HEK293 (cell line): Measurements from ENCODE around the gene WDR74.
A peak's percentile ranks its signal among the peaks of the same experiment; 100 is the strongest.

Experiments used
- GLI2 ChIP-seq: fragments of 450-650 bp; formaldehyde crosslinking; IDR thresholded peaks from 2 replicates; pipeline ENCODE4; 2017; ENCODE audit warnings: missing biosample characterization, missing genetic modification characterization, low read depth, borderline replicate concordance
- REPIN1 ChIP-seq: fragments of 450-650 bp; formaldehyde crosslinking; IDR thresholded peaks from 2 replicates; pipeline ENCODE4 v1.5.1; 2017; ENCODE audit warnings: missing biosample characterization, missing genetic modification characterization, low read depth
- SALL2 ChIP-seq: fragments of 450-650 bp; formaldehyde crosslinking; IDR thresholded peaks from 2 replicates; pipeline ENCODE4 v1.5.0; 2017; ENCODE audit warnings: missing biosample characterization, mild to moderate bottlenecking, missing genetic modification characterization, borderline replicate concordance
- ZBTB17 ChIP-seq: fragments of 450-650 bp; formaldehyde crosslinking; IDR thresholded peaks from 2 replicates; pipeline ENCODE4 v1.5.1; 2016; ENCODE audit warnings: missing biosample characterization, missing genetic modification characterization
- ZBTB8A ChIP-seq: fragments of 450-650 bp; formaldehyde crosslinking; IDR thresholded peaks from 2 replicates; pipeline ENCODE4 v1.5.1; 2016; ENCODE audit warnings: missing biosample characterization, missing genetic modification characterization
- ZFP3 ChIP-seq: fragments of 450-650 bp; formaldehyde crosslinking; IDR thresholded peaks from 2 replicates; pipeline ENCODE4 v1.5.1; 2016; ENCODE audit warnings: low read depth, missing biosample characterization, missing genetic modification characterization
- ZNF140 ChIP-seq: fragments of 450-650 bp; formaldehyde crosslinking; IDR thresholded peaks from 2 replicates; pipeline ENCODE4 v1.5.1; 2016; ENCODE audit warnings: missing biosample characterization, missing genetic modification characterization
- ZNF16 ChIP-seq: fragments of 450-650 bp; formaldehyde crosslinking; IDR thresholded peaks from 2 replicates; pipeline ENCODE4 v1.5.1; 2016; ENCODE audit warnings: low read depth, missing biosample characterization, missing genetic modification characterization
- ZNF223 ChIP-seq: fragments of 450-650 bp; formaldehyde crosslinking; IDR thresholded peaks from 2 replicates; pipeline ENCODE4 v1.5.1; 2016; ENCODE audit warnings: missing biosample characterization, missing genetic modification characterization
- ZNF335 ChIP-seq: fragments of 450-650 bp; formaldehyde crosslinking; conservative IDR thresholded peaks from 2 replicates; pipeline ENCODE4 v1.5.1; 2016; ENCODE audit warnings: missing biosample characterization, missing genetic modification characterization
- ZNF391 ChIP-seq: fragments of 450-650 bp; formaldehyde crosslinking; IDR thresholded peaks from 2 replicates; pipeline ENCODE4 v1.5.1; 2016; ENCODE audit warnings: low read depth, missing biosample characterization, missing genetic modification characterization, borderline replicate concordance
- ZNF473 ChIP-seq: fragments of 450-650 bp; formaldehyde crosslinking; IDR thresholded peaks from 2 replicates; pipeline ENCODE4 v1.5.1; 2017; ENCODE audit warnings: missing biosample characterization, missing genetic modification characterization
- ZNF510 ChIP-seq: fragments of 450-650 bp; formaldehyde crosslinking; IDR thresholded peaks from 2 replicates; pipeline ENCODE4 v1.5.1; 2018; ENCODE audit warnings: mild to moderate bottlenecking, missing genetic modification characterization, missing biosample characterization; ENCODE audit not compliant: insufficient replicate concordance
- ZNF514 ChIP-seq: fragments of 450-650 bp; formaldehyde crosslinking; IDR thresholded peaks from 2 replicates; pipeline ENCODE4 v1.5.1; 2016; ENCODE audit warnings: missing biosample characterization, missing genetic modification characterization
- ZNF677 ChIP-seq: fragments of 450-650 bp; IDR thresholded peaks from 2 replicates; pipeline ENCODE4 v1.5.0; 2018; ENCODE audit warnings: missing biosample characterization, mild to moderate bottlenecking, missing genetic modification characterization, moderate library complexity
- ZNF76 ChIP-seq: fragments of 450-650 bp; formaldehyde crosslinking; IDR thresholded peaks from 2 replicates; pipeline ENCODE4; 2016; ENCODE audit warnings: low read depth, missing biosample characterization, missing genetic modification characterization, borderline replicate concordance
- ZNF837 ChIP-seq: fragments of 450-650 bp; formaldehyde crosslinking; IDR thresholded peaks from 2 replicates; pipeline ENCODE4 v1.5.1; 2016; ENCODE audit warnings: missing biosample characterization, missing genetic modification characterization
- ZSCAN23 ChIP-seq: fragments of 450-650 bp; formaldehyde crosslinking; IDR thresholded peaks from 2 replicates; pipeline ENCODE4 v1.5.1; 2016; ENCODE audit warnings: missing biosample characterization, missing genetic modification characterization
- ZSCAN30 ChIP-seq: fragments of 450-650 bp; IDR thresholded peaks from 2 replicates; pipeline ENCODE4 v1.5.1; 2018; ENCODE audit warnings: missing biosample characterization, mild to moderate bottlenecking, missing genetic modification characterization, moderate library complexity
- TF ChIP-seq, protein P1 (sequence below): fragments of 450-650 bp; formaldehyde crosslinking; IDR thresholded peaks from 2 replicates; pipeline ENCODE4 v1.5.1; 2017; ENCODE audit warnings: missing biosample characterization, missing genetic modification characterization
- TF ChIP-seq, protein P2 (sequence below): sonication (generic); formaldehyde crosslinking; IDR thresholded peaks from 2 replicates; pipeline ENCODE4 v1.8.1; 2022; ENCODE audit warnings: mild to moderate bottlenecking, moderate library complexity, missing genetic modification reagents
- TF ChIP-seq, protein P3 (sequence below): fragments of 450-650 bp; formaldehyde crosslinking; IDR thresholded peaks from 2 replicates; pipeline ENCODE4 v1.5.1; 2016; ENCODE audit warnings: missing biosample characterization, missing genetic modification characterization
- TF ChIP-seq, protein P4 (sequence below): fragments of 450-650 bp; formaldehyde crosslinking; IDR thresholded peaks from 2 replicates; pipeline ENCODE4 v1.5.1; 2016; ENCODE audit warnings: missing biosample characterization, missing genetic modification characterization
- TF ChIP-seq, protein P5 (sequence below): fragments of 450-650 bp; IDR thresholded peaks from 2 replicates; pipeline ENCODE4 v1.5.1; 2018; ENCODE audit warnings: missing biosample characterization, missing genetic modification characterization
- TF ChIP-seq, protein P6 (sequence below): fragments of 450-650 bp; formaldehyde crosslinking; IDR thresholded peaks from 2 replicates; pipeline ENCODE4 v1.5.1; 2016; ENCODE audit warnings: missing biosample characterization, missing genetic modification characterization
- TF ChIP-seq, protein P7 (sequence below): fragments of 450-650 bp; IDR thresholded peaks from 2 replicates; pipeline ENCODE4 v1.5.1; 2018; ENCODE audit warnings: missing biosample characterization, mild to moderate bottlenecking, missing genetic modification characterization

WDR74 gene

DNA sequence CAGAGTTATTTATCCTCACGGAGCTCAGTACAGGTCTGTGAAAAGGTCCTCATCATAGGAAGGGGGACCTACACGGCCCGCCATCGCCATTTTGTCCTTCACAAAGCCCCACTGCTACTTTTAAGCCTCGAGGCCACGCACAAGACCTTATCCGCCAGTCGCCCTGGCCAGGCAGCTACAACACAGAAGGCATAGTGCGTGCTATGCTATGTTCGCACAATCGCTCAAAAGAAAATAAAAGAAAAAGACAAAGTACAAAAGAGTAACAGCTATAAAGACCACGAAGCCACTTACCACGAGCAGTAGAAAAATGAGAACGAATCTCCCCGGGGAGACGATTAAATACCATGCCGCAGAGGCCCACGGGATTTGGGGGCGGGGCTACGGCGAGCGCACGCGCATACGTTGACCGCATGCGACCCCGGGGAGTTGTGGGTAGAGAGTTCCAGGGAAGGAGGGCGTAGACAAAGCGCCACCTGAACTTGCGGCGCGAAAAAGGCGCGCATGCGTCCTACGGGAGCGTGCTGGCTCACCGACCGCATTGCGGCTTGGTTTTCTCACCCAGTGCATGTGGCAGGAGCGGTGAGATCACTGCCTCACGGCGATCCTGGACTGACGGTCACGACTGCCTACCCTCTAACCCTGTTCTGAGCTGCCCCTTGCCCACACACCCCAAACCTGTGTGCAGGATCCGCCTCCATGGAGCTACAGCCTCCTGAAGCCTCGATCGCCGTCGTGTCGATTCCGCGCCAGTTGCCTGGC is 16.4 kb upstream of the WDR74 start (continued):
- TF ChIP-seq SALL2 (tag by site-specific recombination) (no peak), ZNF473 (tag by site-specific recombination) (no peak), ZNF223 (tag by site-specific recombination) (no peak), ZNF140 (tag by site-specific recombination) (no peak), GLI2 (tag by site-specific recombination) (no peak), ZNF514 (tag by site-specific recombination) (no peak), ZSCAN30 (tag by site-specific recombination) (peak; percentile 78), ZNF16 (tag by site-specific recombination) (no peak), ZFP3 (tag by site-specific recombination) (no peak), ZNF837 (tag by site-specific recombination) (no peak), ZNF391 (peak; percentile 93), ZNF510 (tag by site-specific recombination) (no peak), ZBTB17 (peak; percentile 96), ZBTB8A (peak; percentile 27; the same call in 1 of the 2 replicates), ZSCAN23 (no peak), ZNF76 (peak; percentile 96), REPIN1 (tag by site-specific recombination) (0 out of 2 replicates have a peak, but pooled peaks have one; percentile 31), ZNF677 (tag by site-specific recombination) (no peak), ZNF335 (0 out of 2 replicates have a peak, but pooled peaks have one; percentile 50)
- TF ChIP-seq, protein P1, sequence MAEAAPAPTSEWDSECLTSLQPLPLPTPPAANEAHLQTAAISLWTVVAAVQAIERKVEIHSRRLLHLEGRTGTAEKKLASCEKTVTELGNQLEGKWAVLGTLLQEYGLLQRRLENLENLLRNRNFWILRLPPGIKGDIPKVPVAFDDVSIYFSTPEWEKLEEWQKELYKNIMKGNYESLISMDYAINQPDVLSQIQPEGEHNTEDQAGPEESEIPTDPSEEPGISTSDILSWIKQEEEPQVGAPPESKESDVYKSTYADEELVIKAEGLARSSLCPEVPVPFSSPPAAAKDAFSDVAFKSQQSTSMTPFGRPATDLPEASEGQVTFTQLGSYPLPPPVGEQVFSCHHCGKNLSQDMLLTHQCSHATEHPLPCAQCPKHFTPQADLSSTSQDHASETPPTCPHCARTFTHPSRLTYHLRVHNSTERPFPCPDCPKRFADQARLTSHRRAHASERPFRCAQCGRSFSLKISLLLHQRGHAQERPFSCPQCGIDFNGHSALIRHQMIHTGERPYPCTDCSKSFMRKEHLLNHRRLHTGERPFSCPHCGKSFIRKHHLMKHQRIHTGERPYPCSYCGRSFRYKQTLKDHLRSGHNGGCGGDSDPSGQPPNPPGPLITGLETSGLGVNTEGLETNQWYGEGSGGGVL (tag by site-specific recombination) = no peak
- TF ChIP-seq, protein P2, sequence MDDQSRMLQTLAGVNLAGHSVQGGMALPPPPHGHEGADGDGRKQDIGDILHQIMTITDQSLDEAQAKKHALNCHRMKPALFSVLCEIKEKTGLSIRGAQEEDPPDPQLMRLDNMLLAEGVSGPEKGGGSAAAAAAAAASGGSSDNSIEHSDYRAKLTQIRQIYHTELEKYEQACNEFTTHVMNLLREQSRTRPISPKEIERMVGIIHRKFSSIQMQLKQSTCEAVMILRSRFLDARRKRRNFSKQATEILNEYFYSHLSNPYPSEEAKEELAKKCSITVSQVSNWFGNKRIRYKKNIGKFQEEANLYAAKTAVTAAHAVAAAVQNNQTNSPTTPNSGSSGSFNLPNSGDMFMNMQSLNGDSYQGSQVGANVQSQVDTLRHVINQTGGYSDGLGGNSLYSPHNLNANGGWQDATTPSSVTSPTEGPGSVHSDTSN = peak; percentile 89; the same call in 1 of the 2 replicates
- TF ChIP-seq, protein P3, sequence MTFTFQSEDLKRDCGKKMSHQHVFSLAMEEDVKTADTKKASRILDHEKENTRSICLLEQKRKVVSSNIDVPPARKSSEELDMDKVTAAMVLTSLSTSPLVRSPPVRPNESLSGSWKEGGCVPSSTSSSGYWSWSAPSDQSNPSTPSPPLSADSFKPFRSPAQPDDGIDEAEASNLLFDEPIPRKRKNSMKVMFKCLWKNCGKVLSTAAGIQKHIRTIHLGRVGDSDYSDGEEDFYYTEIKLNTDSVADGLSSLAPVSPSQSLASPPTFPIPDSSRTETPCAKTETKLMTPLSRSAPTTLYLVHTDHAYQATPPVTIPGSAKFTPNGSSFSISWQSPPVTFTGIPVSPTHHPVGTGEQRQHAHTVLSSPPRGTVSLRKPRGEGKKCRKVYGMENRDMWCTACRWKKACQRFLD = no peak
- TF ChIP-seq, protein P4, sequence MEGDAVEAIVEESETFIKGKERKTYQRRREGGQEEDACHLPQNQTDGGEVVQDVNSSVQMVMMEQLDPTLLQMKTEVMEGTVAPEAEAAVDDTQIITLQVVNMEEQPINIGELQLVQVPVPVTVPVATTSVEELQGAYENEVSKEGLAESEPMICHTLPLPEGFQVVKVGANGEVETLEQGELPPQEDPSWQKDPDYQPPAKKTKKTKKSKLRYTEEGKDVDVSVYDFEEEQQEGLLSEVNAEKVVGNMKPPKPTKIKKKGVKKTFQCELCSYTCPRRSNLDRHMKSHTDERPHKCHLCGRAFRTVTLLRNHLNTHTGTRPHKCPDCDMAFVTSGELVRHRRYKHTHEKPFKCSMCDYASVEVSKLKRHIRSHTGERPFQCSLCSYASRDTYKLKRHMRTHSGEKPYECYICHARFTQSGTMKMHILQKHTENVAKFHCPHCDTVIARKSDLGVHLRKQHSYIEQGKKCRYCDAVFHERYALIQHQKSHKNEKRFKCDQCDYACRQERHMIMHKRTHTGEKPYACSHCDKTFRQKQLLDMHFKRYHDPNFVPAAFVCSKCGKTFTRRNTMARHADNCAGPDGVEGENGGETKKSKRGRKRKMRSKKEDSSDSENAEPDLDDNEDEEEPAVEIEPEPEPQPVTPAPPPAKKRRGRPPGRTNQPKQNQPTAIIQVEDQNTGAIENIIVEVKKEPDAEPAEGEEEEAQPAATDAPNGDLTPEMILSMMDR (tag by site-specific recombination) = no peak
- TF ChIP-seq, protein P5, sequence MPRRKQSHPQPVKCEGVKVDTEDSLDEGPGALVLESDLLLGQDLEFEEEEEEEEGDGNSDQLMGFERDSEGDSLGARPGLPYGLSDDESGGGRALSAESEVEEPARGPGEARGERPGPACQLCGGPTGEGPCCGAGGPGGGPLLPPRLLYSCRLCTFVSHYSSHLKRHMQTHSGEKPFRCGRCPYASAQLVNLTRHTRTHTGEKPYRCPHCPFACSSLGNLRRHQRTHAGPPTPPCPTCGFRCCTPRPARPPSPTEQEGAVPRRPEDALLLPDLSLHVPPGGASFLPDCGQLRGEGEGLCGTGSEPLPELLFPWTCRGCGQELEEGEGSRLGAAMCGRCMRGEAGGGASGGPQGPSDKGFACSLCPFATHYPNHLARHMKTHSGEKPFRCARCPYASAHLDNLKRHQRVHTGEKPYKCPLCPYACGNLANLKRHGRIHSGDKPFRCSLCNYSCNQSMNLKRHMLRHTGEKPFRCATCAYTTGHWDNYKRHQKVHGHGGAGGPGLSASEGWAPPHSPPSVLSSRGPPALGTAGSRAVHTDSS = 0 out of 2 replicates have a peak, but pooled peaks have one; percentile 21
- TF ChIP-seq, protein P6, sequence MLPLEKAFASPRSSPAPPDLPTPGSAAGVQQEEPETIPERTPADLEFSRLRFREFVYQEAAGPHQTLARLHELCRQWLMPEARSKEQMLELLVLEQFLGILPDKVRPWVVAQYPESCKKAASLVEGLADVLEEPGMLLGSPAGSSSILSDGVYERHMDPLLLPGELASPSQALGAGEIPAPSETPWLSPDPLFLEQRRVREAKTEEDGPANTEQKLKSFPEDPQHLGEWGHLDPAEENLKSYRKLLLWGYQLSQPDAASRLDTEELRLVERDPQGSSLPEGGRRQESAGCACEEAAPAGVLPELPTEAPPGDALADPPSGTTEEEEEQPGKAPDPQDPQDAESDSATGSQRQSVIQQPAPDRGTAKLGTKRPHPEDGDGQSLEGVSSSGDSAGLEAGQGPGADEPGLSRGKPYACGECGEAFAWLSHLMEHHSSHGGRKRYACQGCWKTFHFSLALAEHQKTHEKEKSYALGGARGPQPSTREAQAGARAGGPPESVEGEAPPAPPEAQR = 0 out of 2 replicates have a peak, but pooled peaks have one; percentile 49
- TF ChIP-seq, protein P7, sequence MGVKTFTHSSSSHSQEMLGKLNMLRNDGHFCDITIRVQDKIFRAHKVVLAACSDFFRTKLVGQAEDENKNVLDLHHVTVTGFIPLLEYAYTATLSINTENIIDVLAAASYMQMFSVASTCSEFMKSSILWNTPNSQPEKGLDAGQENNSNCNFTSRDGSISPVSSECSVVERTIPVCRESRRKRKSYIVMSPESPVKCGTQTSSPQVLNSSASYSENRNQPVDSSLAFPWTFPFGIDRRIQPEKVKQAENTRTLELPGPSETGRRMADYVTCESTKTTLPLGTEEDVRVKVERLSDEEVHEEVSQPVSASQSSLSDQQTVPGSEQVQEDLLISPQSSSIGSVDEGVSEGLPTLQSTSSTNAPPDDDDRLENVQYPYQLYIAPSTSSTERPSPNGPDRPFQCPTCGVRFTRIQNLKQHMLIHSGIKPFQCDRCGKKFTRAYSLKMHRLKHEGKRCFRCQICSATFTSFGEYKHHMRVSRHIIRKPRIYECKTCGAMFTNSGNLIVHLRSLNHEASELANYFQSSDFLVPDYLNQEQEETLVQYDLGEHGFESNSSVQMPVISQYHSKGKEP (tag by site-specific recombination) = no peak
